Urinary bladder (tissue), 4 donors: Measurements from ENCODE around the gene TRMT11. TPM values are rescaled to one million over a fixed set of nuclear protein-coding genes. Genes with fewer than 3 reads are reported as not detected.

Experiments used
- DNase-seq: peaks from one replicate; pipeline ENCODE4 v3.0.0-alpha.2; 2015; ENCODE audit errors: extremely low spot score
- H3K27ac ChIP-seq: one replicate; pipeline ENCODE4 v1.5.1; 2013; ENCODE audit warnings: low read depth, mild to moderate bottlenecking, moderate library complexity
- H3K36me3 ChIP-seq: one replicate; pipeline ENCODE4 v1.6.1; 2013; ENCODE audit warnings: mild to moderate bottlenecking, moderate library complexity; ENCODE audit not compliant: insufficient read depth
- H3K4me1 ChIP-seq: one replicate; pipeline ENCODE4 v1.6.1; 2013; ENCODE audit warnings: mild to moderate bottlenecking, moderate library complexity; ENCODE audit not compliant: insufficient read depth
- H3K4me3 ChIP-seq: one replicate; pipeline ENCODE4 v1.5.1; 2013; ENCODE audit warnings: low read depth, low read length
- WGBS: extraction: QIAGEN DNeasy Blood & Tissue Kit; methylation state at CpG from one replicate; pipeline ENCODE4 v1.1.7; 2013; 5-methylcytosine and 5-hydroxymethylcytosine counted together
- polyA plus RNA-seq: library from polyadenylated mRNA; stranded (reverse); fragments of 200-250 nt; gene quantifications from one replicate; pipeline ENCODE4 v1.2.3, GENCODE V29; 2013
- small RNA-seq: library from RNA; depleted of rRNA; stranded (forward); fragments of <200 nt; gene quantifications from one replicate; pipeline ENCODE3, GENCODE V24; 2014
- total RNA-seq: library from RNA; depleted of rRNA; stranded (reverse); fragments of >200 nt; gene quantifications from one replicate; pipeline ENCODE4 v1.2.3, GENCODE V29; 2014
- donor health status: healthy with polysubstance abuse.
- donor health status: healthy.

TRMT11 gene
- total and polyA plus RNA-seq, 2 donors = 14.9 to 43.1 TPM

DNA sequence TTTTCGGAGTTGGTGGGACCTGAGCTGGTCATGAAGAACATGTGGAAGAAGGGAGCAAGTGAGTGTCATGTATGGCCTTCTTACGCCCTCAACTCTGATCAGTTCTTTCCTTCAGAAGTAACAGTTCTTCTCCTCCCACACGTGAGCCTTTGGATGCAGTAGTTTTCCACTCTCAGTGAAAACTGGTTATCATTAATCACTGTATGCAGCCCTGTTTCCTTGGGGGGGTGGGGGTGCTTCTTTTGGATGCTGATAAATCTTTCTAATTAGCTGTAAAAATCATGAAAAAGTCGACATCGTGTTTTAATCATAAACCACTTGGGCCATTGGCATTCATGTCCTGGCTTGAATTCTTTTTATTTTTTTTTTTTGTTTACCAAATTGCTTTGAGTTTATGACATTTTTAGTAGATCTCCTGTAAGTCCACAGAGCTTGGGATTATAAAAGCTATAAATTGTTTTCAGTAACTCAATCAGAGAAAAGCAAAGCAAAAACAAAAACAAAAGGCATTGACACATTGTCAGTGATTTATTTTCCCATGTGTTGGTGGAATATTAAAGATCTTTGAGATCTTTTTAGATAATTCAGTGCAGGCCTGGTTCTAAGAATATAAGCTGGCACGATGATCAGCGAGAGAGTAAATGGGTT lies 84.8 kb downstream of the TRMT11 start:
- 75% methylated on average over 7 of the region's 7 CpGs for WGBS
- H3K27ac ChIP-seq = no peak overlapping the region
- H3K4me3 ChIP-seq = no peak overlapping the region
- no peaks in the 10 kb centered on the region for H3K36me3 ChIP-seq
- no peak for DNase-seq
- no peaks in the 10 kb centered on the region for H3K4me1 ChIP-seq

DNA sequence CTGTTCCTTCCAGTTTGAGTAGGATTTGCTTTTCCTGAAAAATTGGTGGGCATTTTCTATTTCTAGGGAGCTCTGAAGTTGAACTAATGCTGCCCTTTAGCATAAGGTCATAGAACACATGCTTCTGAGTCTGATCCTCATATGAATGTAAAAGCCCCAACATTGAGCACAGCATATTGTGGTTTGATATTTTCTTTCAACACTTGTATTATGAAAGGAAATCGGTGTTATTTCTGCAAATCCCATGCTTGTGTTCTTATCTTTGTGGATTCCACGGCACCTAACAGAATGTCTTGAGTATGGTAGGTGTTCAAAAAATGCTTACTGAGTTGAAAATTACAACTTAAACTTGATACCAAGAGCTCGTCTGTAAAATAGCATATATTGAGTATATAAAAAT lies 85.8 kb downstream of the TRMT11 start:
- 81% methylated on average over 3 of the region's 3 CpGs for WGBS
- no peaks in the 10 kb centered on the region for H3K36me3 ChIP-seq

DNA sequence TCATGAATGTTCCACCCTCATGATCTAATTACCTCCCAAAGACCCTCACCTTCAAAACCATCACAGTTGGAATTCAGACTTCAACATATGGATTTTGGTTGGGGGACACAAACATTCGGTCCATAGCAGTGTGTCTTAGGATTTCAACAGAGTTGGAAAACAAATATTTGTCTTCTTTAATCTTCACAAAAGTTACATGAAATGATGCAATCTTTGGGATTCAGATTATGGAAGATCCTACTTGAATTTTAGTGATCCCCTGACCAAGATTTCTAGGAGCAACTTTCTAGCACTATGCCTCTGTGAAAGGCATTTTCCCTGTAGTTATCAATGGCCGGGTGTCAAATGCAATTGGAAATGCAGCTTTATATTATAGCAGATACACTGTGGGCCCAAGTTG lies 86.5 kb downstream of the TRMT11 start:
- Histone ChIP-seq H3K36me3 (no peaks in the 10 kb centered on the region), H3K4me3 (no peak overlapping the region), H3K27ac (no peak overlapping the region), H3K4me1 (no peaks in the 10 kb centered on the region)
- 97% methylated on average over 2 of the region's 2 CpGs for WGBS
- DNase-seq = no peak

More for the DNA sequence above, 85.8 kb downstream of the TRMT11 start:
- no peaks in the 10 kb centered on the region for H3K4me1 ChIP-seq
- H3K27ac ChIP-seq = no peak overlapping the region
- DNase-seq = no peak
- H3K4me3 ChIP-seq = no peak overlapping the region

DNA sequence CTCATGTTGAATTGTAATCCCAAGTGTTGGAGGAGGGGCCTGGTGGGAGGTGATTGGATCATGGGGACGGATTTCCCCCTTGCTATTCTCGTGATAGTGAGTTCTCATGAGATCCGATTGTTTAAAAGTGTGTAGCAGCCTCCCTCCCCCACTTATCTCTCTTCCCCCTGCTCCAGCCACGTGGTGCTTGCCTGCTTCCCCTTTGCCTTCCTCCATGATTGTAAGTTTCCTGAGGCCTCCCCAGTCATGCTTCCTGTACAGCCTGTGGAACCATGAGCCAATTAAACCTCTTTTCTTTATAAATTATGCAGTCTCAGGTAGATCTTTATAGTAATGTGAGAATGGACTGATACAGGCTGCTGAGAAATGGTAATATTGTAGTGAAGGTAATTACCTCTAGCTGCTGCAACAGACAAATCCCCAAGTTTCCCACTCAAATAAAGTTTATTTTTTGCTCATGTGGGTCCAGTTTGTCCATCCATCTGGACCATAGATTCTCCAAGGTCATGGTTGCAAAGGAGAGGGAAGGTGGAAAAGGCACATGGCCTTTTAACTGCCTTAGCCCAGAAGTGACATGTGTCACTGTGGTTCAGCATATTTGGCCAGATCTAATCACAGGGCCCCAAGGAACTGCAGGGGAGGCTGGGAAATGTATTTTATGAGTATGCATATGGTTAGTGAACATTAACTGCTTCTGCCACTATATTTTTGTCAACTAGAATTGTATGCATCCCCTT lies 89.2 kb downstream of the TRMT11 start:
- WGBS = 83% methylated on average over 4 of the region's 4 CpGs
- DNase-seq = no peak
- Histone ChIP-seq H3K4me1 (no peaks in the 10 kb centered on the region), H3K4me3 (no peak overlapping the region), H3K27ac (no peak overlapping the region), H3K36me3 (no peaks in the 10 kb centered on the region)

DNA sequence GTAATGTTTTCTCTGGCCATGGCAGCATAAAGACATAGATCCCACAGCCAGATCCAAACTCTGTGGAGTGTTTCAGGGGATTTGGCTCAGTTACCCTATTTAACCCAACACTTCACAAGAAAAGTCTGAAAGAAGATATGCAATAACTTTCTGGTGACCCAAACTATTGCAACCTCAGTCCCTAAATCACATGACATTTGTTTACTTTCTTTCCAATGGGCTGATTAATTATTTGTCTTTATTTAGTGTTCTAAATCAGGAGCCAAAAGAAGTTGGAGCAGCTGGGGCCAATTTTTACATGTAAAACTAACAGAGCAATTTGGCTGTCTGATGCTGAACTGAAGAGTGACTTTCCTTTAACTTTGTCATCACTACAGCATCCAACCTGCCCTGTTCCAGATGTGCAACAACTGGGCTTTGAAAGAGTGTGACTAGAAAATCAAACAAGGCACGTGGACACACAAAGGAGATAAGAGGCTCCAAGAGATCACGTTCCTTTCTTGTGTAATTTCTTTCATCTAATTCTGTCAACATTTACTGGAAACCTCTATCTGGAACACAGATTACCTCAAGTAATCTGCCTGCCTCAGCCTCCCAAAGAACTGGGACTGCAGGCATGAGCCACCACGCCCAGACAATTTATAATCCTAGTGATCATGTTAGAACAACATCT lies 90.8 kb downstream of the TRMT11 start:
- H3K4me1 ChIP-seq = no peaks in the 10 kb centered on the region
- H3K36me3 ChIP-seq = no peaks in the 10 kb centered on the region
- no peak for DNase-seq
- WGBS = 59% methylated on average over 3 of the region's 3 CpGs
- H3K4me3 ChIP-seq = no peak overlapping the region
- no peak overlapping the region for H3K27ac ChIP-seq

DNA sequence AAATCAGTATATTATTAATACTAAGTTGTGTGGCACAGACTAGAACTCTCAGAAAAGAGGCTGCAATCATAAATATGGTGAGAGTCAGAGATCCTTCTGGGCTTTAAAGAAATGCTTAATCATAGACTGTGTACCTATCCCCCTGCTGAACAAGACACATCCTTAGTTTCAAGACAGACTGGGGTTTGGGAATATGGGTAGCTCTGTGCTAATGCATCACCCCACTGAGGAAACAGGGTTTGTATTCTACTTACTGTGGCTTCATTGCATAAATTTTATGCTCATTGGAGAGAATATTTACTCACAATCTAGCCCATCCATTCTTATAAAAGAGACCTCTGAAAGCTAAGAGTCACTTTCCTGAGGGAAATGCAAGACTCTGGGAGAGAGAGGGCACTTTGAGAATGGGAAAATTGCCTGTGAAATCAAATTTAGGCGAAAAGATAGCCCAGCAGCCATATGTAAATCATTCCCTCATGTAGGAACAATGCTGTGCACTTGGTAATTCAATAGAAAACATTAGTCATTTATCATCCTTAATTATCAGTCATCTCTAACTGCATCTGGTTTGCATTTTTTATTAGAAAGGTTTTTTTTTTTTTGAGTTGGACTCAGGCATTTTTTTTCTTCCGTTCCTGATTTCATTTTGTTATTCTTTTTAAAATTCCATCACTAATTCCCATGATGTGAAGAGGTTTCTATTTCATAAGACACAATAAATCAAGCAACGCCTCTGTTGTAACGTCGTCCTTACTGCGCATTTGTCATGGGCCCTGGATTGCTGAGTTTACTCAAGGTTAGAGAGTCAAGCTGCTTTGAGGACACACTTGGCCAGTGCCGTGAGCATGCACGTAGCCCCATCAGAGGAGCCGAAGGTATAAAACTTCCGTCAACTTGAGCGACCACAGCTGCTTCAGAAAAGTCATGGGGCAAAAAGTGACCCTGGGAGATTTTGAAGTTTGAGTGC lies 91.8 kb downstream of the TRMT11 start:
- 71% methylated on average over 11 of the region's 11 CpGs for WGBS
- Histone ChIP-seq H3K36me3 (no peaks in the 10 kb centered on the region), H3K4me3 (no peak overlapping the region), H3K27ac (no peak overlapping the region), H3K4me1 (no peaks in the 10 kb centered on the region)
- DNase-seq = no peak

DNA sequence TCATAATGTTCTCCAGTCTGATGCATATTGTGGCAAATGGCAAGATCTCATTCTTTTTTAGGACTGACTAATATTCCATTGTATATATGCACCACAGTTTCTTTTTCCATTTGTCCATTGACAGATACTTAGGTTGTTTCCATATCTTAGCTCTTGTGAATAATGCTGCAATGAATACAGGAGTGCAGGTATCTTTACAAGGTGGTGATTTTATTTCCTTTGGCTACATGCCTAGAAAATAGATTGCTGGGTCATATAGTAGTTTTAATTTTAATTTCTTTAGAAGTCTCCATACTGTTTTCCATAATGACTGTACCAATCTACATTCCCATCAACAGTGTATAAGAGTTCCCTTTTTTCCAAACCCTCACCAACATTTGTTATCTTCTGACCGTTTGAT lies 97.5 kb downstream of the TRMT11 start:
- Histone ChIP-seq H3K36me3 (no peaks in the 10 kb centered on the region), H3K4me3 (no peak overlapping the region), H3K27ac (no peak overlapping the region), H3K4me1 (no peaks in the 10 kb centered on the region)
- 94% methylated on average over 1 of the region's 1 CpG for WGBS
- DNase-seq = no peak

DNA sequence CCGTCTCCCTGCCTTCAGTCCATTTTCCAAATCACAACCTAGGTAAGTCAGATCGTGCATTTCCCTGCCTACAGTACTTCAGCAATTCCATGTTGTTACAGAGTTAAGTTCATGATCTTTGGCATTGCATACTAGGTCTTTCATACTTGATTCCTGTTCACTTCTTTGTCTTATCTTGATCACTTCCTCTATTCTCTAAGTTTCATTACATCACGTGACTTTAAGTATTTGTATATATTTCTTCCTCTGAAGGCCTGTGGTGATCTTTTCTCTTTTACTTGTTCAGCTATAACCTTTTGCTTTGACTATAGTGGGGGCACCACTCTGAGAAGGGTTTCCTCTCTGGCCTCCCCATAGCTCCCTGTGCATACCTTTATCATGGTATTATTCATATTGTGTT lies 100.2 kb downstream of the TRMT11 start:
- 73% methylated on average over 3 of the region's 3 CpGs for WGBS
- no peak for DNase-seq
- H3K27ac ChIP-seq = no peak overlapping the region

More for the DNA sequence above, 100.2 kb downstream of the TRMT11 start:
- Histone ChIP-seq H3K4me1 (no peaks in the 10 kb centered on the region), H3K4me3 (no peak overlapping the region), H3K36me3 (no peaks in the 10 kb centered on the region)

Small RNAs within 50 kb of the gene (small RNA-seq; reads per million reads assigned to genes)
- gene RNA5SP216 = not detected

Other genes with a start within 250 kb of the TRMT11 start
- 5.6 TPM for gene HEY2, start 236.9 kb upstream of the TRMT11 start, total RNA-seq
- gene HEY2, start 236.9 kb upstream of the TRMT11 start, polyA plus RNA-seq = 3.0 TPM
- gene NCOA7, start 195.6 kb upstream of the TRMT11 start, total RNA-seq = 38.0 TPM
- gene NCOA7, start 195.6 kb upstream of the TRMT11 start, polyA plus RNA-seq = 29.4 TPM
- gene HINT3, start 29.8 kb upstream of the TRMT11 start, total RNA-seq = 44.8 TPM
- gene HINT3, start 29.8 kb upstream of the TRMT11 start, polyA plus RNA-seq = 25.5 TPM